GM12873 (cell line): ENCODE results near the gene ABCE1.

Experiments used
- CTCF ChIP-seq: IDR thresholded peaks from 2 replicates; pipeline ENCODE4 v1.5.1; 2012; ENCODE audit warnings: low read depth, mild to moderate bottlenecking, moderate library complexity, low read length, control low read depth; ENCODE audit not compliant: insufficient read depth; ENCODE audit errors: missing control alignments

ABCE1 gene

GRCh38 chr4:145083891-145084605, 14.1 kb upstream of the ABCE1 start:
- no peak for TF ChIP-seq CTCF

GRCh38 chr4:145090380-145090779, 7.7 kb upstream of the ABCE1 start:
- no peak for TF ChIP-seq CTCF

GRCh38 chr4:145093638-145094037, 4.5 kb upstream of the ABCE1 start:
- no peak for TF ChIP-seq CTCF

- no peak for TF ChIP-seq CTCF
These were observed 735 bp upstream of the ABCE1 start for GRCh38 chr4:145097331-145097820.

- no peak for TF ChIP-seq CTCF
These were observed 545 bp downstream of the ABCE1 start for GRCh38 chr4:145098675-145099037.

GRCh38 chr4:145099653-145100052, 1.5 kb downstream of the ABCE1 start:
- TF ChIP-seq CTCF: no peak

GRCh38 chr4:145101091-145101490, 3.0 kb downstream of the ABCE1 start:
- no peak for TF ChIP-seq CTCF

GRCh38 chr4:145102619-145103018, 4.5 kb downstream of the ABCE1 start:
- no peak for TF ChIP-seq CTCF
